ENCODE results near the gene MAGI3.
A peak's percentile ranks its signal among the peaks of the same experiment; 100 is the strongest.

The MAGI3 gene

GRCh38 chr1:113389953-113390834, at the start of gene MAGI3:
MAGI3 (plus strand) TSS chr1:113390515; CDS start chr1:113391034, 519 bp downstream.
- peak; percentile 94 for DNase-seq (ENCODE audit: low spot score)

- DNase-seq (ENCODE audit: low spot score): no peak
These were observed 36.7 kb upstream of the MAGI3 start for GRCh38 chr1:113353580-113353979.

GRCh38 chr1:113363935-113364334, 26.4 kb upstream of the MAGI3 start:
- no peak for DNase-seq (ENCODE audit: low spot score)

GRCh38 chr1:113369040-113369439, 21.3 kb upstream of the MAGI3 start:
- no peak for DNase-seq (ENCODE audit: low spot score)

- no peak for DNase-seq (ENCODE audit: low spot score)
These were observed 20.6 kb upstream of the MAGI3 start for GRCh38 chr1:113369699-113370098.

- no peak for DNase-seq (ENCODE audit: low spot score)
These were observed 19.4 kb upstream of the MAGI3 start for GRCh38 chr1:113370868-113371267.

GRCh38 chr1:113372546-113372945, 17.8 kb upstream of the MAGI3 start:
- no peak for DNase-seq (ENCODE audit: low spot score)

- no peak for DNase-seq (ENCODE audit: low spot score)
These were observed 16.7 kb upstream of the MAGI3 start for GRCh38 chr1:113373644-113374043.

GRCh38 chr1:113375878-113376277, 14.4 kb upstream of the MAGI3 start:
- DNase-seq (ENCODE audit: low spot score): no peak

- no peak for DNase-seq (ENCODE audit: low spot score)
These were observed 10.2 kb upstream of the MAGI3 start for GRCh38 chr1:113380075-113380474.

- no peak for DNase-seq (ENCODE audit: low spot score)
These were observed 2.2 kb upstream of the MAGI3 start for GRCh38 chr1:113388017-113388620.

- peak; percentile 12 for DNase-seq (ENCODE audit: low spot score)
These were observed 1.5 kb upstream of the MAGI3 start for GRCh38 chr1:113388621-113389358.

- no peak for DNase-seq (ENCODE audit: low spot score)
These were observed 859 bp upstream of the MAGI3 start for GRCh38 chr1:113389359-113389952.

GRCh38 chr1:113390871-113391648, 745 bp downstream of the MAGI3 start:
- peak; percentile 7 for DNase-seq (ENCODE audit: low spot score)

GRCh38 chr1:113391649-113392271, 1.4 kb downstream of the MAGI3 start:
- no peak for DNase-seq (ENCODE audit: low spot score)

GRCh38 chr1:113392541-113393128, 2.3 kb downstream of the MAGI3 start:
- no peak for DNase-seq (ENCODE audit: low spot score)

GRCh38 chr1:113394043-113394862, 3.9 kb downstream of the MAGI3 start:
- no peak for DNase-seq (ENCODE audit: low spot score)

GRCh38 chr1:113394863-113395259, 4.5 kb downstream of the MAGI3 start:
- DNase-seq (ENCODE audit: low spot score): no peak

- no peak for DNase-seq (ENCODE audit: low spot score)
These were observed 5.8 kb downstream of the MAGI3 start for GRCh38 chr1:113396102-113396501.

- DNase-seq (ENCODE audit: low spot score): no peak
These were observed 6.3 kb downstream of the MAGI3 start for GRCh38 chr1:113396585-113396984.

Data from hepatic stellate cell (primary cell).